IMR-90 (cell line): ENCODE measurements around the gene CCNA2. TPM values are rescaled to one million over a fixed set of nuclear protein-coding genes. Genes with fewer than 3 reads are reported as not detected.
A peak's percentile ranks its signal among the peaks of the same experiment; 100 is the strongest.

Experiments used
- ATAC-seq: fragments of 200-7000 bp; cut with Tn5 transposase; 2 replicates; pipeline ENCODE4 v1.9.1; 2020; ENCODE audit warnings: low read depth, mild to moderate bottlenecking, moderate library complexity
- BruUV-seq: library from RNA; stranded (reverse); fragments of 400-500 nt; replicated peaks from 2 replicates; lab custom pipeline; 2021; lab: Mats Ljungman, UMichigan
- CTCF ChIA-PET: fragments of 300-600 bp; formaldehyde crosslinking; extraction: SDS; loops from one replicate; lab custom pipeline; 2021; ENCODE audit warnings: antibody characterized with exemption; lab: Yijun Ruan, JAX
- POLR2A ChIA-PET: fragments of 300-600 bp; sonication (Branson Sonifier 250); formaldehyde crosslinking; loops from one replicate; lab custom pipeline; 2022; ENCODE audit warnings: antibody characterized with exemption; ENCODE audit not compliant: unreplicated experiment; lab: Charles Lee
- DNase-seq: peaks from one replicate; pipeline ENCODE4 v3.0.0; 2013
- H2AFZ ChIP-seq: replicated peaks from 2 replicates; pipeline ENCODE3; 2013; ENCODE audit warnings: low read length, mild to moderate bottlenecking; ENCODE audit not compliant: poor library complexity
- H2AK5ac ChIP-seq: 2 replicates; pipeline ENCODE4 v1.6.1; 2013; ENCODE audit warnings: low read depth, low read length, inconsistent platforms
- H2AK9ac ChIP-seq: replicated peaks from 2 replicates; pipeline ENCODE3; 2013; ENCODE audit warnings: mild to moderate bottlenecking, low read depth, low read length, moderate library complexity; ENCODE audit not compliant: poor library complexity
- H2BK120ac ChIP-seq: 2 replicates; pipeline ENCODE4 v1.6.1; 2013; ENCODE audit warnings: low read depth, low read length, inconsistent platforms
- H2BK15ac ChIP-seq: 3 replicates; pipeline ENCODE4 v1.6.1; 2013; ENCODE audit warnings: low read depth, low read length, inconsistent platforms
- H2BK20ac ChIP-seq: 2 replicates; pipeline ENCODE4 v1.6.1; 2013; ENCODE audit warnings: low read depth, mild to moderate bottlenecking, inconsistent platforms, low read length, moderate library complexity
- H2BK5ac ChIP-seq: 2 replicates; pipeline ENCODE4 v1.6.1; 2013; ENCODE audit warnings: mild to moderate bottlenecking, low read depth, low read length, inconsistent platforms; ENCODE audit not compliant: poor library complexity, severe bottlenecking
- H3K14ac ChIP-seq: replicated peaks from 2 replicates; pipeline ENCODE4 v1.6.1; 2013; ENCODE audit warnings: low read depth, low read length, inconsistent platforms
- H3K18ac ChIP-seq: 2 replicates; pipeline ENCODE4 v1.6.1; 2013; ENCODE audit warnings: low read depth, low read length, control low read depth
- H3K23ac ChIP-seq: 2 replicates; pipeline ENCODE4 v1.6.1; 2013; ENCODE audit warnings: low read depth, low read length, inconsistent platforms
- H3K27ac ChIP-seq: 2 replicates; pipeline ENCODE4 v1.5.1; 2013; ENCODE audit warnings: mild to moderate bottlenecking, control low read depth, low read length; ENCODE audit not compliant: insufficient read depth
- H3K27me3 ChIP-seq: 2 replicates; pipeline ENCODE4 v1.6.1; 2013; ENCODE audit warnings: low read length; ENCODE audit not compliant: control insufficient read depth, insufficient read depth
- H3K36me3 ChIP-seq: 2 replicates; pipeline ENCODE4 v1.6.1; 2013; ENCODE audit warnings: low read length, mixed read lengths; ENCODE audit not compliant: control insufficient read depth, insufficient read depth
- H3K4ac ChIP-seq: 2 replicates; pipeline ENCODE4 v1.6.1; 2013; ENCODE audit warnings: low read depth, low read length, inconsistent platforms
- H3K4me1 ChIP-seq: 2 replicates; pipeline ENCODE4 v1.6.1; 2013; ENCODE audit warnings: low read length, mixed read lengths; ENCODE audit not compliant: control insufficient read depth, insufficient read depth
- H3K4me2 ChIP-seq: 2 replicates; pipeline ENCODE4 v1.6.1; 2013; ENCODE audit warnings: low read depth, mild to moderate bottlenecking, control low read depth, low read length, moderate library complexity
- H3K4me3 ChIP-seq: 2 replicates; pipeline ENCODE4 v1.5.1; 2013; ENCODE audit warnings: low read depth, mild to moderate bottlenecking, control low read depth, low read length, moderate library complexity; ENCODE audit not compliant: insufficient read depth
- H3K56ac ChIP-seq: 2 replicates; pipeline ENCODE4 v1.6.1; 2013; ENCODE audit warnings: low read length, inconsistent platforms; ENCODE audit not compliant: insufficient read depth; ENCODE audit errors: extremely low read depth
- H3K79me1 ChIP-seq, 2 experiments: 2 replicates each; pipeline ENCODE4 v1.6.1; 2013; ENCODE audit warnings: low read length in 2 of 2, inconsistent platforms in 1 of 2, low read depth in 1 of 2
- H3K9ac ChIP-seq: 2 replicates; pipeline ENCODE4 v1.6.1; 2013; ENCODE audit warnings: low read depth, low read length, control low read depth
- H3K9me1 ChIP-seq: 2 replicates; pipeline ENCODE4 v1.6.1; 2013; ENCODE audit warnings: low read length, inconsistent platforms; ENCODE audit not compliant: insufficient read depth
- H3K9me3 ChIP-seq: 2 replicates; pipeline ENCODE4 v1.6.1; 2013; ENCODE audit warnings: low read length; ENCODE audit not compliant: control insufficient read depth, insufficient read depth
- H4K20me1 ChIP-seq: 2 replicates; pipeline ENCODE4 v1.6.1; 2013; ENCODE audit warnings: low read length, inconsistent platforms; ENCODE audit not compliant: insufficient read depth
- H4K5ac ChIP-seq: 2 replicates; pipeline ENCODE4 v1.6.1; 2013; ENCODE audit warnings: mild to moderate bottlenecking, low read depth, low read length, control low read depth
- H4K8ac ChIP-seq, 2 experiments: 2 replicates each; pipeline ENCODE4 v1.6.1; 2013; ENCODE audit warnings: low read depth in 2 of 2, low read length in 2 of 2, control low read depth in 1 of 2, inconsistent platforms in 1 of 2
- H4K91ac ChIP-seq: 2 replicates; pipeline ENCODE4 v1.6.1; 2013; ENCODE audit warnings: low read depth, low read length, inconsistent platforms; ENCODE audit not compliant: insufficient read depth
- BHLHE40 ChIP-seq: fragments of 150-350 bp; IDR thresholded peaks from 2 replicates; pipeline ENCODE4 v1.6.1; 2016; ENCODE audit warnings: mild to moderate bottlenecking, low read depth, low read length
- CEBPB ChIP-seq: IDR thresholded peaks from 2 replicates; pipeline ENCODE4 v1.6.1; 2012; ENCODE audit warnings: low read depth, low read length, improper control_type of control experiment
- CHD1 ChIP-seq: IDR thresholded peaks from 2 replicates; pipeline ENCODE4 v1.6.1; 2012; ENCODE audit warnings: low read depth, low read length, improper control_type of control experiment
- FOS ChIP-seq: fragments of 150-350 bp; IDR thresholded peaks from 2 replicates; pipeline ENCODE4 v1.6.1; 2016; ENCODE audit warnings: low read depth, low read length
- MAFK ChIP-seq: IDR thresholded peaks from 2 replicates; pipeline ENCODE4 v1.6.1; 2012; ENCODE audit warnings: low read depth, low read length, improper control_type of control experiment
- MAZ ChIP-seq: IDR thresholded peaks from 2 replicates; pipeline ENCODE4 v1.6.1; 2012; ENCODE audit warnings: low read depth, mild to moderate bottlenecking, low read length, improper control_type of control experiment, moderate library complexity, borderline replicate concordance
- MXI1 ChIP-seq: IDR thresholded peaks from 2 replicates; pipeline ENCODE4 v1.6.1; 2012; ENCODE audit warnings: low read depth, mild to moderate bottlenecking, low read length, moderate library complexity, borderline replicate concordance
- NFE2L2 ChIP-seq: fragments of 150-350 bp; IDR thresholded peaks from 2 replicates; pipeline ENCODE4 v1.6.1; 2016; ENCODE audit warnings: low read depth, mild to moderate bottlenecking, low read length
- POLR2A ChIP-seq: IDR thresholded peaks from 2 replicates; pipeline ENCODE4 v1.6.1; 2012; ENCODE audit warnings: mild to moderate bottlenecking, low read depth, low read length
- RAD21 ChIP-seq: IDR thresholded peaks from 2 replicates; pipeline ENCODE4 v1.6.1; 2012; ENCODE audit warnings: low read length, improper control_type of control experiment
- RCOR1 ChIP-seq: IDR thresholded peaks from 2 replicates; pipeline ENCODE4 v1.6.1; 2012; ENCODE audit warnings: mild to moderate bottlenecking, low read length, improper control_type of control experiment; ENCODE audit not compliant: insufficient replicate concordance
- RFX5 ChIP-seq: IDR thresholded peaks from 2 replicates; pipeline ENCODE4 v1.8.0; 2012; ENCODE audit warnings: low read depth, mild to moderate bottlenecking, low read length, moderate library complexity
- SMC3 ChIP-seq: fragments of 150-350 bp; IDR thresholded peaks from 2 replicates; pipeline ENCODE4 v1.6.1; 2016; ENCODE audit warnings: low read depth, mild to moderate bottlenecking, antibody characterized with exemption, low read length, moderate library complexity
- WGBS, 2 experiments: methylation state at CpG; one replicate each; pipeline versions ENCODE4 v1.1.5 to v1.1.7; 2013; ENCODE audit warnings: missing lambda C conversion rate in 2 of 2; ENCODE audit not compliant: insufficient read length in 1 of 2; ENCODE audit errors: extremely low coverage in 2 of 2; 5-methylcytosine and 5-hydroxymethylcytosine counted together
- dilution Hi-C: fragments of 300-500 bp; cut with HindIII; formaldehyde crosslinking; loops from one replicate; pipeline ENCODE4 v1.14.3; 2018; ENCODE audit warnings: low sequenced_read_pairs; ENCODE audit not compliant: unreplicated experiment
- in situ Hi-C: fragments of 300-500 bp; cut with MboI; formaldehyde crosslinking; loops from 3 replicates; pipeline ENCODE4 v1.14.3; 2019; ENCODE audit warnings: low sequenced_read_pairs, inconsistent platforms, mixed read lengths
- intact Hi-C: fragments of 100-400 bp; cut with micrococcal nuclease; formaldehyde crosslinking; loops from 2 replicates; pipeline ENCODE4 v1.10.0; 2022
- polyA plus RNA-seq, 3 experiments: library from polyadenylated mRNA; depleted of rRNA; stranded (reverse); fragments of >200 nt; gene quantifications; 2 replicates each; pipeline ENCODE4 v1.2.3, GENCODE V29; 2012; ENCODE audit warnings: low replicate concordance in 1 of 3
- total RNA-seq: library from RNA; depleted of rRNA; stranded (reverse); fragments of >200 nt; gene quantifications from 2 replicates; pipeline ENCODE4 v1.2.3, GENCODE V29; 2012
- TF ChIP-seq, protein P1 (sequence below): fragments of 150-350 bp; IDR thresholded peaks from 2 replicates; pipeline ENCODE4 v1.6.1; 2017; ENCODE audit warnings: mild to moderate bottlenecking, antibody characterized with exemption, low read length, low read depth
- TF ChIP-seq, protein P2 (sequence below): fragments of 150-350 bp; IDR thresholded peaks from 2 replicates; pipeline ENCODE4 v1.6.1; 2016; ENCODE audit warnings: low read depth, mild to moderate bottlenecking, low read length, moderate library complexity, borderline replicate concordance

CCNA2 gene
- total and polyA plus RNA-seq, 2 of the 4 experiments (the other 2 are of a cell fraction), result 22.8 to 54.3 TPM

DNA sequence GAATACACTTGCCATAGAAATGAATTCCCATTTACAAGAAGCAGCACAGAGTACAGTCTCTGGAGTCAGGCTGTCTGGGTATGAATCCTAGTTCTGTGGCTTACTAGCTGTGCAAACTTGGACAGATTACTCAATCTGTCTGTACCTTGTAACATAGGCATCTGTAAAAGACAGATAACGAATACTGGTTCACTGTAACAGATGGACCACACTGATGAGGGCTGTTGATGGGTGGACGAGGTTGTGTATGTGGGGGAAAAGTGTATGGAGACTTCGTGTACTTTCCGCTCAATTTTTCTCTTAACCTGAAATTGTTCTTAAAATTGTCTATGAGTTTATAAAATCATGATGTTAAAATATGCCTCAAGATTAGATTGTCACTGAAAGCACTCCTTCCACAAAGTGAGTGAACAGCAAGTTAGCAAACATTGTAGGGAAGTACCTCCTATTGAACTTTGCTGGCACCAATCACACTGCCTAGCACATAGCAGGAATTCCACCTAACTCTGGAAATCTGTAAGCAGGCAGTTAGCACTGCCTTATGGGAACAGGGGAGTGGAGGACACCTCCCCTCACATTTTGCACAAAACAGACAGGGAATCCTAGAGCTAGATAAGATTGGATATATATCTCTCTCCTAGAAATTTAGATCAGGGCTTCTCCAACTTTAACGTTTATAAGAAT lies 29.0 kb downstream of the CCNA2 start:
- ChIA-PET CTCF (no interaction called here), POLR2A (no interaction called here)
- BruUV-seq, result no TSS peak
- WGBS, 2 experiments, result no CpG with 5 or more reads among the region's 5 CpGs
- no peak overlapping the region for H3K56ac ChIP-seq
- ATAC-seq (peak; percentile 40), DNase-seq (no peak)
- peak overlapping the region; percentile 58 for H3K4ac ChIP-seq
- H3K27ac ChIP-seq, result no peak overlapping the region
- H4K20me1 ChIP-seq, result no peaks in the 10 kb centered on the region
- peak overlapping the region; percentile 39; the same call in 1 of the 2 replicates for H3K23ac ChIP-seq
- H2BK20ac ChIP-seq, result peak overlapping the region; percentile 35
- H3K14ac ChIP-seq, result peak overlapping the region; percentile 8; the same call in 1 of the 2 replicates
- H4K5ac ChIP-seq, result peak overlapping the region; percentile 38; the same call in 1 of the 2 replicates
- H3K36me3 ChIP-seq, result no peaks in the 10 kb centered on the region
- H3K79me1 ChIP-seq, result no peaks in the 10 kb centered on the region
- peak overlapping the region; percentile 12 for H2BK5ac ChIP-seq
- peak overlapping the region; percentile 65; the same call in 1 of the 2 replicates for H2AK5ac ChIP-seq
- H2BK120ac ChIP-seq, result peak overlapping the region; percentile 54
- dilution Hi-C loops (no loop called here), intact Hi-C loops (no loop called here), in situ Hi-C loops (no loop called here)
- no peak overlapping the region for H3K4me3 ChIP-seq
- H2AK9ac ChIP-seq, result no peak overlapping the region
- no peak overlapping the region for H3K9ac ChIP-seq
- peak overlapping the region; percentile 65; the same call in 1 of the 2 replicates for H3K18ac ChIP-seq
- H3K4me1 ChIP-seq, result peaks cover 19% of the 10 kb centered on the region
- no peak overlapping the region for H2AFZ ChIP-seq
- H4K91ac ChIP-seq, result peak overlapping the region; percentile 67
- H3K4me2 ChIP-seq, result no peak overlapping the region
- no peaks in the 10 kb centered on the region for H3K9me3 ChIP-seq
- peak overlapping the region in 1 of 2 experiments; percentile 62; a peak in 2 of 4 replicates for H4K8ac ChIP-seq
- no peaks in the 10 kb centered on the region; the same call in 1 of the 2 replicates for H3K9me1 ChIP-seq
- H2BK15ac ChIP-seq, result peak overlapping the region; percentile 69; the same call in 2 of the 3 replicates
- no peaks in the 10 kb centered on the region for H3K27me3 ChIP-seq
- TF ChIP-seq NFE2L2 (no peak), RCOR1 (no peak), CEBPB (no peak), FOS (no peak), POLR2A (no peak), MAFK (no peak), CHD1 (no peak), RFX5 (no peak), SMC3 (no peak), BHLHE40 (no peak), MAZ (no peak), RAD21 (no peak), MXI1 (no peak)
- TF ChIP-seq, protein P1, sequence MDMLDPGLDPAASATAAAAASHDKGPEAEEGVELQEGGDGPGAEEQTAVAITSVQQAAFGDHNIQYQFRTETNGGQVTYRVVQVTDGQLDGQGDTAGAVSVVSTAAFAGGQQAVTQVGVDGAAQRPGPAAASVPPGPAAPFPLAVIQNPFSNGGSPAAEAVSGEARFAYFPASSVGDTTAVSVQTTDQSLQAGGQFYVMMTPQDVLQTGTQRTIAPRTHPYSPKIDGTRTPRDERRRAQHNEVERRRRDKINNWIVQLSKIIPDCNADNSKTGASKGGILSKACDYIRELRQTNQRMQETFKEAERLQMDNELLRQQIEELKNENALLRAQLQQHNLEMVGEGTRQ, result no peak
- TF ChIP-seq, protein P2, sequence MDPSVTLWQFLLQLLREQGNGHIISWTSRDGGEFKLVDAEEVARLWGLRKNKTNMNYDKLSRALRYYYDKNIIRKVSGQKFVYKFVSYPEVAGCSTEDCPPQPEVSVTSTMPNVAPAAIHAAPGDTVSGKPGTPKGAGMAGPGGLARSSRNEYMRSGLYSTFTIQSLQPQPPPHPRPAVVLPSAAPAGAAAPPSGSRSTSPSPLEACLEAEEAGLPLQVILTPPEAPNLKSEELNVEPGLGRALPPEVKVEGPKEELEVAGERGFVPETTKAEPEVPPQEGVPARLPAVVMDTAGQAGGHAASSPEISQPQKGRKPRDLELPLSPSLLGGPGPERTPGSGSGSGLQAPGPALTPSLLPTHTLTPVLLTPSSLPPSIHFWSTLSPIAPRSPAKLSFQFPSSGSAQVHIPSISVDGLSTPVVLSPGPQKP, result no peak
